B cell (primary cell): Measurements from ENCODE around the gene PPP5C. TPM values are rescaled to one million over a fixed set of nuclear protein-coding genes. Genes with fewer than 3 reads are reported as not detected.

Experiments used
- ATAC-seq: fragments of 200-7000 bp; cut with Tn5 transposase; one replicate; pipeline ENCODE4 v1.10.0; 2021; ENCODE audit warnings: low read depth, mild to moderate bottlenecking, moderate number of reproducible peaks, moderate library complexity
- CTCF ChIA-PET: fragments of 350-600 bp; sonication (Branson Sonifier 250); formaldehyde crosslinking; loops from one replicate; lab custom pipeline; 2021; ENCODE audit warnings: antibody characterized with exemption, inconsistent platforms; lab: Charles Lee
- POLR2A ChIA-PET: fragments of 350-600 bp; sonication (Branson Sonifier 250); formaldehyde crosslinking; loops from one replicate; lab custom pipeline; 2021; ENCODE audit warnings: antibody characterized with exemption; lab: Charles Lee
- DNase-seq: peaks from one replicate; pipeline ENCODE4 v3.0.0; 2013
- H2AFZ ChIP-seq: 2 replicates; pipeline ENCODE4 v1.6.1; 2012; ENCODE audit warnings: mild to moderate bottlenecking, low read depth, low read length; ENCODE audit not compliant: insufficient read depth, poor library complexity, severe bottlenecking
- H3K27ac ChIP-seq, 2 donors: 1 replicate in 1 of 2; 2 replicates in 1 of 2; pipeline ENCODE4 v1.5.1; 2012 to 2013; ENCODE audit warnings: low read length in 2 of 2, mild to moderate bottlenecking in 2 of 2, moderate library complexity in 1 of 2
- H3K27me3 ChIP-seq, 4 experiments: fragments of 200-600 bp in 1 of 4; sonication (generic) in 1 of 4; replicated peaks in 1 of 4; 1 replicate in 2 of 4; 2 replicates in 2 of 4; pipeline versions ENCODE4 v1.6.1 to v1.7.0; 2013 to 2016; ENCODE audit warnings: low read length in 3 of 4, mild to moderate bottlenecking in 2 of 4, mixed read lengths in 1 of 4, moderate library complexity in 1 of 4; ENCODE audit not compliant: insufficient read depth in 4 of 4, control insufficient read depth in 3 of 4; ENCODE audit errors: control extremely low read depth in 1 of 4
- H3K36me3 ChIP-seq, 2 experiments: replicated peaks in 1 of 2; 1 replicate in 1 of 2; 2 replicates in 1 of 2; pipeline versions ENCODE4 v1.6.1 to v1.7.1; 2013; ENCODE audit warnings: low read length in 1 of 2; ENCODE audit not compliant: insufficient read depth in 2 of 2, control insufficient read depth in 1 of 2; ENCODE audit errors: control extremely low read depth in 1 of 2, extremely low read depth in 1 of 2
- H3K4me1 ChIP-seq, 2 donors: fragments of 200-600 bp in 1 of 2; sonication (generic) in 1 of 2; 1 replicate in 1 of 2; 2 replicates in 1 of 2; pipeline versions ENCODE4 v1.5.1 to v1.6.1; 2013 to 2017; ENCODE audit warnings: low read length in 2 of 2; ENCODE audit not compliant: control insufficient read depth in 2 of 2, insufficient read depth in 2 of 2
- H3K4me2 ChIP-seq: replicated peaks from 2 replicates; pipeline ENCODE3; 2012; ENCODE audit warnings: mild to moderate bottlenecking, low read depth, low read length; ENCODE audit not compliant: poor library complexity, severe bottlenecking
- H3K4me3 ChIP-seq, 5 experiments: fragments of 200-600 bp in 1 of 5; sonication (generic) in 1 of 5; 1 replicate in 3 of 5; 2 replicates in 2 of 5; pipeline versions ENCODE4 v1.5.1 to v1.7.0; 2011 to 2016; ENCODE audit warnings: low read length in 4 of 5, mild to moderate bottlenecking in 4 of 5, low read depth in 2 of 5, control low read depth in 1 of 5, moderate library complexity in 1 of 5; ENCODE audit not compliant: insufficient read depth in 1 of 5; ENCODE audit errors: control extremely low read depth in 1 of 5, extremely low read depth in 1 of 5
- H3K79me2 ChIP-seq: fragments of 200-600 bp; sonication (generic); one replicate; pipeline ENCODE4 v1.6.0; 2016; ENCODE audit warnings: low read length; ENCODE audit not compliant: control insufficient read depth, insufficient read depth
- H3K9ac ChIP-seq: fragments of 200-600 bp; sonication (generic); 2 replicates; pipeline ENCODE4 v1.6.1; 2017; ENCODE audit warnings: mild to moderate bottlenecking, low read length, moderate library complexity
- H3K9me3 ChIP-seq, 3 donors: one replicate each; pipeline versions ENCODE4 v1.6.1 to v1.7.1; 2013; ENCODE audit warnings: low read length in 2 of 3; ENCODE audit not compliant: control insufficient read depth in 2 of 3, insufficient read depth in 1 of 3; ENCODE audit errors: control extremely low read depth in 1 of 3
- H4K20me1 ChIP-seq: 2 replicates; pipeline ENCODE4 v1.6.0; 2012; ENCODE audit warnings: mild to moderate bottlenecking, low read length; ENCODE audit not compliant: insufficient read depth, control insufficient read depth, poor library complexity, severe bottlenecking
- H3K27ac Mint-ChIP-seq: one replicate; pipeline ENCODE4 v1.8.0; 2021; ENCODE audit warnings: mixed read lengths
- H3K27me3 Mint-ChIP-seq: one replicate; pipeline ENCODE4 v1.8.0; 2021; ENCODE audit warnings: mixed read lengths
- H3K4me1 Mint-ChIP-seq: one replicate; pipeline ENCODE4 v1.8.0; 2021; ENCODE audit warnings: mixed read lengths
- H3K4me3 Mint-ChIP-seq: one replicate; pipeline ENCODE4 v1.8.0; 2021; ENCODE audit warnings: mixed read lengths
- H3K9me3 Mint-ChIP-seq: one replicate; pipeline ENCODE4 v1.8.0; 2022; ENCODE audit warnings: mixed read lengths; ENCODE audit not compliant: insufficient read depth
- EZH2 ChIP-seq: IDR thresholded peaks from 2 replicates; pipeline ENCODE4 v1.6.1; 2012; ENCODE audit warnings: borderline replicate concordance, low read depth, mild to moderate bottlenecking, moderate library complexity, low read length; ENCODE audit not compliant: insufficient read depth, poor library complexity, severe bottlenecking
- WGBS: methylation state at CpG from one replicate; pipeline ENCODE4 v1.1.5; 2013; ENCODE audit warnings: missing lambda C conversion rate; ENCODE audit not compliant: insufficient coverage; 5-methylcytosine and 5-hydroxymethylcytosine counted together
- intact Hi-C: fragments of 100-400 bp; cut with micrococcal nuclease; formaldehyde crosslinking; loops from one replicate; pipeline ENCODE4 v1.10.0; 2022
- polyA plus RNA-seq: library from polyadenylated mRNA; depleted of rRNA; stranded (reverse); fragments of >200 nt; gene quantifications from 2 replicates; pipeline ENCODE4 v1.2.3, GENCODE V29; 2012
- total RNA-seq, 2 donors: library from RNA; stranded (reverse); fragments of 120-200 nt in 1 of 2; gene quantifications; 1 replicate in 1 of 2; 2 replicates in 1 of 2; pipeline versions ENCODE4 v1.2.3 to v1.2.4, GENCODE V29; 2013 to 2022
- TF ChIP-seq, protein P1 (sequence below): fragments of 200-600 bp; IDR thresholded peaks from one replicate; pipeline ENCODE4 v1.8.0; 2022; ENCODE audit warnings: antibody characterized with exemption, mild to moderate bottlenecking

Gene PPP5C
- total and polyA plus RNA-seq, 2 donors (not counting 1 experiment from before 2014, with no cell fraction given), result 51.2 to 70.5 TPM

GRCh38 chr19:46380690-46381089 lies 33.8 kb downstream of the PPP5C start:
- no peaks in the 10 kb centered on the region for H3K4me1 ChIP-seq
- TF ChIP-seq, protein P1, sequence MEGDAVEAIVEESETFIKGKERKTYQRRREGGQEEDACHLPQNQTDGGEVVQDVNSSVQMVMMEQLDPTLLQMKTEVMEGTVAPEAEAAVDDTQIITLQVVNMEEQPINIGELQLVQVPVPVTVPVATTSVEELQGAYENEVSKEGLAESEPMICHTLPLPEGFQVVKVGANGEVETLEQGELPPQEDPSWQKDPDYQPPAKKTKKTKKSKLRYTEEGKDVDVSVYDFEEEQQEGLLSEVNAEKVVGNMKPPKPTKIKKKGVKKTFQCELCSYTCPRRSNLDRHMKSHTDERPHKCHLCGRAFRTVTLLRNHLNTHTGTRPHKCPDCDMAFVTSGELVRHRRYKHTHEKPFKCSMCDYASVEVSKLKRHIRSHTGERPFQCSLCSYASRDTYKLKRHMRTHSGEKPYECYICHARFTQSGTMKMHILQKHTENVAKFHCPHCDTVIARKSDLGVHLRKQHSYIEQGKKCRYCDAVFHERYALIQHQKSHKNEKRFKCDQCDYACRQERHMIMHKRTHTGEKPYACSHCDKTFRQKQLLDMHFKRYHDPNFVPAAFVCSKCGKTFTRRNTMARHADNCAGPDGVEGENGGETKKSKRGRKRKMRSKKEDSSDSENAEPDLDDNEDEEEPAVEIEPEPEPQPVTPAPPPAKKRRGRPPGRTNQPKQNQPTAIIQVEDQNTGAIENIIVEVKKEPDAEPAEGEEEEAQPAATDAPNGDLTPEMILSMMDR, result no peak
- TF ChIP-seq EZH2, result no peak
- H3K27ac ChIP-seq, result no peak overlapping the region
- H3K4me3 ChIP-seq, result no peak overlapping the region
- H3K9me3 ChIP-seq, result no peaks in the 10 kb centered on the region
- Mint-ChIP-seq H3K27ac (no peak overlapping the region), H3K4me3 (no peak overlapping the region), H3K9me3 (no peaks in the 10 kb centered on the region), H3K27me3 (no peaks in the 10 kb centered on the region), H3K4me1 (peaks cover 5% of the 10 kb centered on the region)
- DNase-seq (no peak), ATAC-seq (no peak)
- peaks cover 3% of the 10 kb centered on the region for H4K20me1 ChIP-seq
- H3K79me2 ChIP-seq, result peaks cover 14% of the 10 kb centered on the region
- ChIA-PET POLR2A (no interaction called here), CTCF (interaction anchor here (1.0 kb wide), 1 partner anchor 21 kb away, joined by 3 read pairs; no protein-coding TSS in a partner anchor)
- H3K9ac ChIP-seq, result no peak overlapping the region
- WGBS, result no CpG with 5 or more reads among the region's 2 CpGs
- peaks cover 0 to 70% of the 10 kb centered on the region in 2 experiments for H3K36me3 ChIP-seq
- intact Hi-C loops, result no loop called here
- H3K27me3 ChIP-seq, result no peaks in the 10 kb centered on the region
- H3K4me2 ChIP-seq, result no peak overlapping the region
- no peak overlapping the region for H2AFZ ChIP-seq

DNA sequence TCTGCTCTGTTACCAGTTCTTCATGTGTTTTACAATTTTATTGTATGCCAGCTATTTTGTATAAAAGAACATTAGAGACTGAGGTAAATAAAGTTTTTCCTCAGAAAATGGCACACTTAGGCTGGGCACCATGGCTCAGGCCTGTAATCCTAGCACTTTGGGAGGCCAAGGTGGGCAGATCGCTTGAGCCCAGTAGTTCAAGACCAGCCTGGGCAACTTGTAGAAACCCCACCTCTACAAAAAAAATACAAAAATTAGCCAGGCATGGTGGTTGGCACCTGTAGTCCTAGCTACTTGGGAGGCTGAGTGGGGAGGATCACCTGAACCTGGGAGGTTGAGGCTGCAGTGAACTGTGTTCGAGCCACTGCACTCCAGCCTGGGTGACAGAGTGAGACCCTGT lies 34.5 kb downstream of the PPP5C start:
- Histone ChIP-seq H3K79me2 (peaks cover 14% of the 10 kb centered on the region), H3K27me3 (no peaks in the 10 kb centered on the region), H3K9me3 (no peaks in the 10 kb centered on the region), H3K36me3 (peaks cover 0 to 74% of the 10 kb centered on the region in 2 experiments), H3K27ac (no peak overlapping the region), H3K9ac (no peak overlapping the region), H3K4me2 (no peak overlapping the region), H2AFZ (no peak overlapping the region), H3K4me3 (no peak overlapping the region), H3K4me1 (no peaks in the 10 kb centered on the region), H4K20me1 (peaks cover 3% of the 10 kb centered on the region)
- WGBS, result 88% methylated on average over 1 of the region's 2 CpGs
- ChIA-PET POLR2A (no interaction called here), CTCF (interaction anchor here (1.0 kb wide), 2 partner anchors 10 to 20 kb away, joined by 3 read pairs; no protein-coding TSS in a partner anchor)
- intact Hi-C loops, result no loop called here
- ATAC-seq (no peak), DNase-seq (no peak)
- Mint-ChIP-seq H3K4me1 (peaks cover 5% of the 10 kb centered on the region), H3K9me3 (no peaks in the 10 kb centered on the region), H3K4me3 (no peak overlapping the region), H3K27me3 (no peaks in the 10 kb centered on the region), H3K27ac (no peak overlapping the region)
- no peak for TF ChIP-seq EZH2
- TF ChIP-seq, protein P1, result no peak
